Stimulated activated CD8-positive, alpha-beta memory T cell treated with anti-CD3 and anti-CD28 coated beads, Interleukin-4, amount 100 ng/mL, for 24 hours (primary cell): Measurements from ENCODE around the gene LACRT.
A peak's percentile ranks its signal among the peaks of the same experiment; 100 is the strongest.
"Not testable (repeated sequence)": the region's sequence is repeated elsewhere in the genome, so short reads cannot be mapped to it uniquely, and the experiment has no call there.

Experiments
- DNase-seq: peaks from one replicate; pipeline ENCODE4 v3.0.0-alpha.2; 2020; ENCODE audit warnings: low read depth

Gene LACRT, protein sequence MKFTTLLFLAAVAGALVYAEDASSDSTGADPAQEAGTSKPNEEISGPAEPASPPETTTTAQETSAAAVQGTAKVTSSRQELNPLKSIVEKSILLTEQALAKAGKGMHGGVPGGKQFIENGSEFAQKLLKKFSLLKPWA

DNA sequence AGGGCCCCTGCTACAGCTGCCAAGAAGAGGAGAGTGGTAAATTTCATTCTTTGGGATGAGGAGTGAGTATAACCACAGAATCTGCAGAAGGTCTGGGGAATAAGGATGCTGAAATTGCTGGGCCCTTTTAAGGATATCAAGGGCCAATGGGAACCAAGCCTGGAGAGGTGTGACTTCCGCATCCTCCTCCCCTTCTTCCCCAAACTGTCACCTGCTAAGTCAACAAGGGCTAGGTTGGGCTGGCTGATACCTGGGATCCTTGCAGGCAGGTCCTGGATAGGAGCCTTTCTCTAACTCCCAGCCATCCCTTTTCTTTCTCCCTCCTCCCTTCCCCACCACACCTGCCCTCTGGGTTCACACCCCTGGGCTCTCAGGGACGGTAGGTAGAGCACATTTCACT lies at the start of gene LACRT:
Gene LACRT (minus strand): TSS at position 101 of the 400 bp plus-strand sequence. CDS start 54 bp downstream, at position 47.
- DNase-seq: no peak

DNA sequence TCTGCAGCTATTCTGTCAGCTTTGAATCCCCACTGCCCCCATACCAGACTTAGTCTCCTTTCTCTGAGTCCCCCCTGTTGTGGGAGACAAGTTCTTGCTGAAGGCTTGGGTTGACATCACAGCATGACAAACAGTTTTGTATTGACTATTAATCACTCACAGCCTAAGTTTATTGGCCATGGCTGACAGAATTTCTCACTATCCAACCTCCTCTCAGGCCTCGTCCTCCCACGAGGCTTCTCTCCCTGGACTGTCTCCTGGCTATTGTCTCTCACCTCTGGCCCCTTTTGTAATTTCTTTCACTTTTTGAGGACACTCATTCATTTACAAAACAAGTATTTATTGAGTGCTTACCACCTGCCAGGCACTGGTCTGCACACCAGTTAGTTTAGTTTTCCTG lies 48.7 kb upstream of the LACRT start:
- DNase-seq: no peak

- DNase-seq: no peak
Observed at GRCh38 chr12:54682674-54683073, 48.0 kb upstream of the LACRT start.

GRCh38 chr12:54680374-54680773 lies 45.7 kb upstream of the LACRT start:
- DNase-seq: no peak

DNA sequence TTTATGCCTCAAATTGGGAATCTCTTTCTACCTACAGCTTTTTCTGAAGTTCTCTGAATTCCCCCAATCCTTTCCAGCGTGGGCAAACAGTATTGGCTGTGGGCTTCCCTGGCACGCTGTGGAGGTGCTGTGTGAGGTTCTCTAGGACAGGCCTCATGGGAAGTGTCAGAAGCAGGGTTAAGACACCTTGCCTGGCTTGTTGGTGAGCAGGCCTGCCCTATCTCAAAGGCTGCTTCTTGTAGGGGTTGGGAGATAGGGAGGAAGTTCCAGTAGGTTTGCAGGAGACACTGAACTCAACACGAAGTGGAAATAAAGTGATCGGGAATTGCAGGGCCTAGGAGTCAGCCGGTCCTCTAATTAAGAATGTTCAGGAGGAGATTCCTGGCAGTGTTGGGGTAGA lies 43.4 kb upstream of the LACRT start:
- DNase-seq: no peak

DNA sequence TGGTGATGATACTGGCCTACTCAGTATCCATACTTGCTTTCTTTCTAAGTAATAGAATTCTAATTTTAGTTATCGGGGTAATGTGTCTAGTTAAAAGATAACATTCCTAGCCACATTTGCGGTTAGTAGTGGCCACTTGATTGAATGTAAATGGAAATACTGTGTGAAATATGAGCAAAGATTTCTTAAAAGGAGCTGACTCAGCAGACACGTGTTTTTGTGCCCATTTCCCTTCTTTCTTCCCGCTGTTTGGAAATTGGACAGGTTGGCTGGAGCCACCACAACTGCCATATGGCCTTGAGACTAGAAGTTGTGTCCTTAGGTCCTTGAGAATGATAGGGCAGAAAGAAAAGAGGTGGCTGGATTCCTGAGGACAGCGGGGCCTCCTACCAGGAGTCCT lies 33.2 kb upstream of the LACRT start:
- no peak for DNase-seq

DNA sequence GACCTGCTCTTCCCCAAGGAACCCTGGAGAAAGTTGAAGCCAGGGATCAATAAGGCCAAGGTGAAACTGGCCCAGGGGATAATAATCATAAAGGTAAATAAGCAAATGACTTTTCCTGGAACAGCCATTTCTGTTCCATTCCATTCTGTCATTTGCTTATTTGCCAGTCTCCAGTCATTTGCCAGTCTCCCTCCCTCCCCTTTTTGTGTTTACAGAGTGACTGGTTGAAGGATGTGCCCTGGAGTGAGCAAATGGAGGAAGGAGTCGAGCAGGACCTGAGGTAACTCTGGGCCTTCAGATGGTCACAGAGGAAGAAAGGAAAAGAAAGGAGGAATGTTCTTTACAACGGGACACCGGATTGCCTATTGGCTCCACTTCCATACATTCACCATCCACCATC lies 31.3 kb upstream of the LACRT start:
- no peak for DNase-seq

- DNase-seq: not testable (repeated sequence)
Observed at GRCh38 chr12:54665022-54665635, 30.4 kb upstream of the LACRT start.

- no peak for DNase-seq
Observed at GRCh38 chr12:54663603-54664002, 28.9 kb upstream of the LACRT start.

GRCh38 chr12:54662026-54662425 lies 27.3 kb upstream of the LACRT start:
- no peak for DNase-seq

DNA sequence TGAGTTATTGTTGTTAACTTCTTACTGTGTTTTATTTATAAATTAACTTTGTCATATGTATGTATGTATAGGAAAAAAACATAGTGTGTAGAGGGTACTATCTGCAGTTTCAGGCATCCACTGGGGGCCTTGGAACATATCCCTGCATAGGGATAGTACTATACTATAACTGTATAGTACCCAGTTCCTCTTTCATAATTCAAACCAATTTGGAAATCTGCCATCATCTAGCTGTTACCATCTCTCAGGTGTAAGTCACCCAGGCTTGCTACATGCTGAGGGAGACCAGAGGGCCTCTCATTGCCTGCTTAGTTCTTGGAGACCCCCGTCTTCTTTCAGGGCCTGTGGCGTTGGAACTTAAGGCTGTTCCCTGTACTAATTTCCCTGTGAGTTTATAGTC lies 26.4 kb upstream of the LACRT start:
- DNase-seq: no peak

DNA sequence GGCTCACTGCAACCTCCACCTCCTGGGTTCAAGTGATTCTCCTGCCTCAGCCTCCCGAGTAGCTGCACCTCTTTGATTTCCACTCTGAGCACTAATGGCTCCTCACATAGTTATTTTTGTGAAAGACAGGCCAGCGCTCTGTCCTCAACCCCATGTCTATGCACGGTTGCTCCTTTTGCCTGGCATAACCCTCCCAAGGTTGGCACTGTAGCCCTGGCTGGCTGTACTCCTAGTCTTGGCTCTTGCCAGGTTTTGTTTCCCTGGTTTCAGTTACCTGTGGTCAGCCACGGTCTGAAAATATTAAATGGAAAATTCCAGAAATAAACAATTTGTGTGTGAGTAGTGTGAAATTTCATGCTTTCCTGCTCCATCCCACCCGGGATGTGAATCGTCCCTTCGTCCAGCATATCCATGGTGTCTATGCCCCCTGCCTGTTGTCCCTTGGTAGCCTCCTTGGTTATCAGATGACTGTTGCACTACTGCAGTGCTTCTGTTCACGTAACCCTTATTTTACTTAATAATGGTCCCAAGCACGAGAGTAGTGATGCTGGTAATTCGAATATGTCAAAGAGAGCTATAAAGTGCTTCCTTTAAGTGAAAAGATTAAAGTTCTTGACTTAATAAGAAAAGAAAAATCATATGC lies 25.7 kb upstream of the LACRT start:
- DNase-seq: no peak

- DNase-seq: peak; percentile 24
Observed at GRCh38 chr12:54658306-54659264, 23.9 kb upstream of the LACRT start.

GRCh38 chr12:54657105-54657607 lies 22.5 kb upstream of the LACRT start:
- DNase-seq: no peak

- no peak for DNase-seq
Observed at GRCh38 chr12:54654926-54655325, 20.2 kb upstream of the LACRT start.

GRCh38 chr12:54653025-54653424 lies 18.3 kb upstream of the LACRT start:
- DNase-seq: no peak

DNA sequence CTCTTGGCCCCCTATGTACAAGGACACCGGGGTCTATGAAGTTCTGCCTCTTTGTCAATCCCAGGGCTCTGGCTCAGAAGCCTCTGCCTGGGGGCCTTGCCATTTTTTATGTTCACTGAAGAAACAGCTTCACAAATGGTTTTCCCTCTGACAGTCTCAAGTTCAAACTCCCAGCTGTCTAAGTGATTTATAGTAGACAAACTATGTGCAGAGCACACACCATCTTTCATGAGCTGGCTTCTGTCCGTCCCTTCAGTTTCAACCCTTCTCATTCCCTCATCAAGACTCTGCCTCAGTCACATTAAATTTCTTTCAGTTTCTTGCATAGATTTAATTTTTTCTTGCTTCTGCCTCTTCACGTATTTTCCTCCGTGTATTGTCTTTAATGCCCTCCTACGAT lies 16.2 kb upstream of the LACRT start:
- DNase-seq: no peak

- no peak for DNase-seq
Observed at GRCh38 chr12:54650409-54650808, 15.7 kb upstream of the LACRT start.

- DNase-seq: no peak
Observed at GRCh38 chr12:54649825-54650224, 15.1 kb upstream of the LACRT start.

DNA sequence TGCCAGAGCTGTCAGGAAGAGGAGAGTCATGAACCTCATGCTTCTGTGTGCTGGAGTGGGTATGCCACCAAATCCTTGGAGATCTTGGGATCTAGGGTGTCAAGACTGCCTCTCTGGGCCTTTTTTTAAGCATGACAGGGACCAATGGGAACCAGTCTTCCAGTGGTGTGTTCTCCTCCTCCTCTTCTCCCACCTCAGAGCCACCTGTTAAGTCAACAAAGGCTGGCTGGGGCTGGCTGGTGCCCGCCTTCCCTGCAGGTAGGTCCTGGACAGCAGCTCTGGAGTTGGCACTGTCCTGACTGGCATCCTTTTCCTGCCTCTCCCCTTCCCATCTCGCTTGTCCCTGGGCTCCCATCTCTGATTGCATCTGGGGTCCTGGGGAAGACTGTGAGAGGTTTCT lies 13.6 kb upstream of the LACRT start, which contains the start of gene DCD:
Gene DCD (minus strand): TSS at position 101 of the 400 bp plus-strand sequence. CDS start 62 bp downstream, at position 39.
- no peak for DNase-seq

DNA sequence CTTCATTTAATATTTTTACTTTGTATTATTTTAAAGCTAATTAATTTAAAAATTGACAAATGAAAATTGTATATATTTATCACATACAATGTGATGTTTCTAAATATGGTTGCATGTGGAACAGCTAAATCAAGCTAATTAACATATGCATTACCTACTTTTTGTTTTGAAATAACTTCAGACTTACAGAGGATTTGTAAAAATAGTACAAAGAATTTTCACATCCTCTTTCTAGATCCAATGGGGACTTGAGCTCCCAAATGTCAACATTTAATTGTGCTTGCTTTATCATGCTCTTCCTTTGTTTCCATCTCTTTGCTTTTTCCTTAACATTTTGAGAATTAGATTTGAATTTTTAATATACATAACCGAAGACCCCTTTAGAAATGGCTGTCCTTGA lies 6.9 kb upstream of the LACRT start:
- no peak for DNase-seq

- DNase-seq: no peak
Observed at GRCh38 chr12:54641089-54641488, 6.4 kb upstream of the LACRT start.
